Fibroblast of skin of scalp (primary cell): Measurements from ENCODE around the gene RAD51AP2. TPM values are rescaled to one million over a fixed set of nuclear protein-coding genes. Genes with fewer than 3 reads are reported as not detected.
"Not testable (repeated sequence)": the region's sequence is repeated elsewhere in the genome, so short reads cannot be mapped to it uniquely, and the experiment has no call there.

Source experiments
- DNase-seq: peaks from one replicate; pipeline ENCODE4 v3.0.0-alpha.2; 2013
- polyA plus RNA-seq, 2 experiments: library from polyadenylated mRNA; unstranded; fragments of 120-200 nt; gene quantifications; one replicate each; pipeline ENCODE4 v1.2.1, GENCODE V29; 2013; ENCODE audit not compliant: insufficient read length in 2 of 2

RAD51AP2 gene
- polyA plus RNA-seq (2013, experiment 1 of 2; ENCODE audit: insufficient read length) = 0.04 TPM
- not detected for polyA plus RNA-seq (2013, experiment 2 of 2; ENCODE audit: insufficient read length)

- DNase-seq = peak; percentile 85
These were observed at the start of gene RAD51AP2 for GRCh38 chr2:17518212-17519154. Gene RAD51AP2, minus strand, starts transcription at chr2:17518440. Its CDS starts 25 bp downstream, at chr2:17518415.

GRCh38 chr2:17565726-17566125, 47.5 kb upstream of the RAD51AP2 start:
- DNase-seq = not testable (repeated sequence)

- DNase-seq = no peak
These were observed 40.6 kb upstream of the RAD51AP2 start for GRCh38 chr2:17558878-17559277.

- DNase-seq = peak; percentile 7
These were observed 39.8 kb upstream of the RAD51AP2 start for GRCh38 chr2:17558053-17558452.

DNA sequence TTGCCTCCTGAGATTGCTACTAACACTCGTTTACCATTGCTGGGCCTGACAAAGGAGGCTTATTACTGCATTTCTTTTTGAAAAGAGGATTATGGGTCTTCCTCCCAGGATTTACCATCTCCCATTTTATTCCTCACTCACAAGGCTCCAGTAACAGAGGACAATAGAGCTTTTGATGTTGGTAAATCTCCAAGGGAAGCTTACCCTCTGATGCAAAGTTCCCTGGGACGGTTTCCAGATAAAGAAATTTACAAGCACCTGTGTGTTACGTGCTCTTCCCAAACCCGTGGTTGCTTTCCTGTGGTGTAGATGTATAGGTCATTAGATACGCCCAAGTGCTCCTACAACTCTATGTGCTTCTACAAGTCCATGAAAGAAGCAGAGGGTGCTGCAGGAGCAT, 39.4 kb upstream of the RAD51AP2 start:
- DNase-seq = no peak

- no peak for DNase-seq
These were observed 36.9 kb upstream of the RAD51AP2 start for GRCh38 chr2:17555150-17555549.

DNA sequence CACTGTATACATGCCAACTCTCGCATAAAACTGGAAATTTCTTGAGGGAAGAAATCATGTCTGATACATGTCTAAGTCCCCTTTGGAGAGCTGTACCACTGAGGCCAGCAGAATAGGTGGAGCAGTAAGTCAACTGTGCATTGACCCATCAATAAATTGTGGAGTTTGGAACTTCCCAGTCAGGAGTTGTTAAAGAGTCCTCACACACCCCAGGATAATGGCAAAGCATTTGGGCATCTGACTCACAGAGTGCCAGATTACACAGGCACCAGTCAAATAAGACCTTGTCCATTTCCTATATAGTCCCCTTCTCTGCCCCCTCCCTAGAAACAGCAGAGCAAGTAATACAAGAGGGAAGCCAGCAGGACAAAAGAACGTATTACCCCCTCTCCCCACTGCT, 32.7 kb upstream of the RAD51AP2 start:
- DNase-seq = no peak

DNA sequence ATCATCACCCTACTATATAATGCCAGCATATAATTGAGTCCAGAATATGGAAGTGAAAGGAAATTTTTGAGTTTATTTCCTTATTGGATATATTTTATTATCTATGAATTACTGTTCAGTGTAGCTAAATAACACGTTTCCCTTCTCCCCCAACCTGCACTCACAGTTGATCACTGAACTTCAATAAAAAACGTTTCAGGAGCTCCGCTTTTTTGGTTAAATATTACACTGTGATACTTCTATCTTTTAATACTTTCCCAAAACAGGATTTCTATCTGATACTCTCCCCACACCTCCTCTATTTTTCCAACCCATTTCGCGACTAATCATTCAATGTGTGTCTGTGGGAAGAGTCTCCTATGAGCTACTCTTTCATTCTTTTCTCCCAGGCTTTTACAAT, 29.5 kb upstream of the RAD51AP2 start:
- no peak for DNase-seq

DNA sequence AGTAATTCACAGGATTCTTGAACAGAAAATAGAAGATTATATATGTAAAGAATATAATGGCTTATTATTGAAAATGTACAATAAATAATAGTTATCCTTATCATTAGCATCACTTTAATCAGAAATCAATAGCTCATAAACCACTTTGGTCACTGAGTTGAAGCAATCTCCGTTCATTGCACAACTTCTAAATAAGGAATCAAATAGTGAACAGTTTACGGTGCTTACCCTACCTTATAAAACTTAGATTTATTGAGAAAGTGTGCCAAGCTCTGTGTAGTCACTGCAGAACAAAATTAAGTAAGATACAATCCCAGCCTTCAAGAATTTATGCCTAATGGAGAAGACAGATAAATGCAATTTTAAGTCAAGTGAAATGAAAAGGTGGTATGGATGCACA, 29.0 kb upstream of the RAD51AP2 start:
- no peak for DNase-seq

GRCh38 chr2:17545680-17546613, 27.7 kb upstream of the RAD51AP2 start:
- DNase-seq = no peak

DNA sequence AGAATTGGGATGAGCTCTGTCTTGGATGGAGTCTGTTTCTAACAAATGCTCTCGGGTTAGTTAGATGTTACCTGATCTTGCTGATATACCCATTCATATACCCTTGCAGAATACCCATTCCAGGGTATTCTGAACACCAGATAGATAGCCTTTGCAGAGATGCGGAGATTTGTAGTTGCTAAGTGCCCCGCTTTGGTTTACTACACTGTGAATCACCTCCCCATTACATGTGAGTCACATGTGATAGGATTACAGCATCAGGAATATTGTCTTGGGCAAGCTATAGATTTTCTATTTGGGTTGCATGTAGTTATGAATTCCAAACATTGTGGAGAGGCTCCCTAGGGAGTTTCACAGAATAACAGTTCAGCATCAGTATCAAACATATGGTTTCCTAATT, 26.0 kb upstream of the RAD51AP2 start:
- DNase-seq = peak; percentile 90

GRCh38 chr2:17543848-17544247, 25.6 kb upstream of the RAD51AP2 start:
- DNase-seq = peak; percentile 71

DNA sequence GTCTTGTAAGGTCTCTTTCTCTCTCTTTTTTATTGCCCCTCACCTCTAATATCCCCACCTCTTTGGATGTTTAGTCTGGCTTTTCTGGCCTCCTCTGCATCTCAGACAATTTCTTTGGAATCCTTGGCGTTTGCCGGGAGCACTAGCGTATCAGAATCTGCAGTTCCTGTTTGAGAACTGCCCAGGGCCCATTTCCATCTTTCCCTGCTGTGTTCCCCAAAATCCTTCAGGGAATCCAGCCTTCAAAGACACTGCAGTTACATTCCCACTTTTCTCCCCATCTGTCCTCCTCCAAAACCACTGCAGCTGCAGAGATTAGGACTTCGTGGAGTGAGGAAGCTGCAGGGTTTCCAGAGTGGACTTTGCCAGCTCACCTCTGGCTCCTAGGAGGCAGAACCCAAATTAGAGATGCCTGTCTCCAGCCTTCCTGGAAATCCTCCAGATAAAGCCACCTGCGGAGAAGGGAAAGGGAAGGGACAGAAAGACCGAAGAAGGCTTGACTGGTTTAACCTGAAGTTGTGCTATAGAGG, 25.0 kb upstream of the RAD51AP2 start:
- no peak for DNase-seq

DNA sequence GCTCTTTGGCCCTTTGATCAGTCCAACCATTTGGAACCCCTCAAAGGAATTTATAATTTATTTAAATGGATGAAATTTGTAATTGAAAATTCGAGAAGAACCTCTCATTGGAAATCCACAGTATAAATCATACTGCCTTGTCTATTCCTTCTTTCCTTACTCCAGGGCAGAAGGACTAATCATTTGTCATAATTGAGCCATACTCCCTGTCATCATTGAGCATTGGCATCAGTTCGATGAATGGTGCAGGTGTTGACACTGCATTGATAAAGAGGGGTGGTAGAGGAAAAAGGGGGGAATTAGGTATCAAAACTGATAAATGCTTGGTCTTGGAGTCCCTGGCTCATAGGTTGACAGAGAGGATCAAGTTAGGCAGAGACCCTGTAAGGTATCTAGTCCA, 24.2 kb upstream of the RAD51AP2 start:
- DNase-seq = no peak

GRCh38 chr2:17541531-17541950, 23.3 kb upstream of the RAD51AP2 start:
- DNase-seq = no peak

GRCh38 chr2:17540813-17541530, 22.7 kb upstream of the RAD51AP2 start:
- no peak for DNase-seq

DNA sequence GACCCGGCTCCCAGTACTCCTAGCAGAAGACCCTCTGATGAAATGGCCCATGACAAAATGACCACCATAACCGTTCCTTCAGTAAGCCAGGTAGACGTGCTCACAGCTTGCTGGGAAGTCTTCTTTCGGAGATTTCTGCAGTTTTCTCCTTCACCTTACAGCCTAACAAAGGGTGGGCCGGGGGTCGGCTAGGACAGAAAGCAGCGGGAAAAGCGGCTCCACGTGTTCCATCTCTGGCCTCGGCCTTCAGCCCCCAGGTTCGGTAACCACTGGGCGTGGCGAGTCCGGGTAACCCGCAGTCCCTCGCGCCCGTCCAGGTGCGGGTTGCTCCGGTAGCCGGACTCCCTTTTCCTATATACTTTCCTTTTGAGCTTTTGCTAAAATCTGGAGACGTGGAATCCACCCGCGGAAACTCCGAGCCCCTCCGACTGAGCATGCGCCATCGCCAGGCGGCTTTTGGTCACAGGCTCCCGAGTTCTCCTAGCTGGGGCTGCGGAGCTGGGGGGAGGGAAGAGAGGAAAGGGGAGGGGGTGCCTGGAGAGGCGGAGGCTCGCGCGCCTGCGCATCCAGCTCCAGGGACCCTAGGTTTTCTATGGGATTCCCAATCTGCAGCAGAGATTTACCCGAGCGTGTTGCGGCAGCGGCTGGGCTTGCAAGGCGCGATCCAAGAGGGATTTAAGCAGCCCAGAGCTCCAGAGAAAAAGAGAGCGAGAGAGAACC, 22.0 kb upstream of the RAD51AP2 start, which contains the start of gene VSNL1:
Gene VSNL1, plus strand, starts transcription at position 604 of the 720 bp plus-strand sequence. CDS start 51,379 bp downstream, outside the sequence.
- peak; percentile 89 for DNase-seq

- peak; percentile 71 for DNase-seq
These were observed 21.4 kb upstream of the RAD51AP2 start for GRCh38 chr2:17539611-17540092.

- peak; percentile 69 for DNase-seq
These were observed 20.8 kb upstream of the RAD51AP2 start for GRCh38 chr2:17538844-17539554.
